Measurements from ENCODE around the gene TXNRD1. TPM values are rescaled to one million over a fixed set of nuclear protein-coding genes. Genes with fewer than 3 reads are reported as not detected.
A peak's percentile ranks its signal among the peaks of the same experiment; 100 is the strongest.
"Not testable (repeated sequence)": the region's sequence is repeated elsewhere in the genome, so short reads cannot be mapped to it uniquely, and the experiment has no call there.

Gene TXNRD1
- total RNA-seq, 4 donors from 2014 or later: 243 to 594 (median 299) TPM

DNA sequence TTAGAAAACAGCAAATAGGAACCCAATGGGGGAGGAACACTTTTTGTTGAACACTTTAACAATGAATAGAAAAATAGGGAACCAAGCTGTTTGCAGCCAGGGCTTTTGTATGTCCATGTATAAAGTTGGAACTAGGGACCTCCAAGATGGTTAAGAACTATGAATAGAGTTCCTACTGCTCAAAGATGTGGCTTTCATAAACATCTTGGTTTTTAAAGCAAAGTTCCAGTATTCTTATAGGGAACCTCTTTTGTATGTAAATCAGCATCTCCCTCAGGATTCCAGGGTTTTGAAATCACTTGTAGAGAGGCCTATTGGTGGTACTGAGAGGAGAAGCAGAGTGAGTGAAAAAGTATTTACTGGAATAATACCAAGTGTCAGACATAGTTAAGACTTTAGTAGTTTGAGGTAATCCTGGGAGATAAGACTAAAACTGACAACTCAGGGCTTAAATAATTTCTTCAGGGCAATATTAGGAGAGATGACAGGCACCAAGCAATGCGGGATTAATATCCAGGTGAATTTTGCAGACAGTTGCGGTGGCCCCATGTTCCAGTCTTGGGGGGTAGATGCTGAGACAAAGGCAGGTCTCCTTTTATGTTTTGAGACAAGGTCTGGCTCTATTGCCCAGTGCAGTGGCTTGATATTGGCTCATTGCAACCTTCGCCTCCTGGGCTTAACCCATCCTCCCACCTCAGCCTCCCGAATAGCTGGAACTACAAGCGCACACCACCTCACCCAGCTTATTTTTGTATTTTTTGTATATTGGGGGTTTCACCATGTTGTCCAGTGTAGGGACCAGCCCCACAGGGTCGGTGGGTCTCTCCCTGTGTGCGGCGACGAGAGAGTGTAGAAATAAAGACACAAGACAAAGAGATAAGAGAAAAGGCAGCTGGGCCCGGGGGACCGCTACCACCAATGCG lies 77.6 kb downstream of the TXNRD1 start:
- 95% methylated on average over 12 of the region's 12 CpGs for WGBS
- DNase-seq (ENCODE audit: extremely low spot score): no peak
- intact Hi-C loops (cut with DNase I): loop anchor here (5.0 kb wide), 1 partner anchor 64 kb away; no protein-coding TSS in a partner anchor
- no peaks in the 10 kb centered on the region for H3K27me3 ChIP-seq
- peaks cover 50 to 89% (median 84%) of the 10 kb centered on the region in 4 donors for H3K4me1 ChIP-seq
- H3K36me3 ChIP-seq: peaks cover 19 to 94% (median 60%) of the 10 kb centered on the region in 4 donors
- no peaks in the 10 kb centered on the region for H3K9me3 ChIP-seq
- peak in 1 of 2 donors; percentile 26 for TF ChIP-seq POLR2AphosphoS5 (IDR thresholded peaks at IDR 0.05)
- TF ChIP-seq POLR2A (IDR thresholded peaks at IDR 0.05; ENCODE audit: low read depth): no peak
- peak overlapping the region in 2 of 4 donors; percentile 48 to 58 for H3K27ac ChIP-seq (replicated peaks in 1 of 4)
- H3K4me3 ChIP-seq: peak overlapping the region in 1 of 4 donors; percentile 17

DNA sequence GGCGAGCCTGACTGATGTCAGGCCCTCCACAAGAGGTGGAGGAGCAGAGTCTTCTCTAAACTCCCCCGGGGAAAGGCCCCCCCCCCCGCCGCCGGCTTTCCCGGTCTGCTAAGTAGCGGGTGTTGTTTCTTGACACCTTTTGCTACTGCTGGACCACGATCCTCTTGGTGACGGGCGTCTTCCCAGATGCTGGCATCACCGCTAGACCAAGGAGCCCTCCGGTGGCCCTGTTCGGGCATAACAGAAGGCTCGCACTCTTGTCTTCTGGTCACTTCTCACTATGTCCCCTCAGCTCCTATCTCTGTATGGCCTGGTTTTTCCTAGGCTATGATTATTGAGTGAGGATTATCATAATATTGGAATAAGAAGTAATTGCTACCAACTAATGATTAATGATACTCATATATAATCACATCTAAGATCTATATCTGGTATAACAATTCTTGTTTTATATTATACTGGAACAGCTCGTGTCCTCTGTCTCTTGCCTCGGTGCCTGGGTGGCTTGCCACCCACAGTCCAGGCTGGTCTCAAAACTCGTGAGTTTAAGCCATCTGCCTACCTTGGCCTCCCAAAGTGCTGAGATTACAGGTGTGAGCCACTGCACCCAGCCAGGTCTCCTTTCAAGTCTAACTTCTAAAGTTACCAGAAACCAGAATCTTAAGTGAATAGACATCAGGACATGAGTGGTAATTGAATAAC lies 78.7 kb downstream of the TXNRD1 start:
- 80% methylated on average over 3 of the region's 17 CpGs for WGBS
- peaks cover 19 to 98% (median 63%) of the 10 kb centered on the region in 4 donors for H3K36me3 ChIP-seq
- peaks cover 54 to 100% (median 95%) of the 10 kb centered on the region in 4 donors for H3K4me1 ChIP-seq
- peak overlapping the region; percentile 6 to 58 (median 34) for H3K27ac ChIP-seq (replicated peaks in 1 of 4)
- intact Hi-C loops (cut with DNase I): loop anchor here (5.0 kb wide), 1 partner anchor 63 kb away; no protein-coding TSS in a partner anchor
- not testable (repeated sequence) for DNase-seq (ENCODE audit: extremely low spot score); H3K9me3 ChIP-seq; H3K4me3 ChIP-seq; H3K27me3 ChIP-seq
- TF ChIP-seq, protein P1, sequence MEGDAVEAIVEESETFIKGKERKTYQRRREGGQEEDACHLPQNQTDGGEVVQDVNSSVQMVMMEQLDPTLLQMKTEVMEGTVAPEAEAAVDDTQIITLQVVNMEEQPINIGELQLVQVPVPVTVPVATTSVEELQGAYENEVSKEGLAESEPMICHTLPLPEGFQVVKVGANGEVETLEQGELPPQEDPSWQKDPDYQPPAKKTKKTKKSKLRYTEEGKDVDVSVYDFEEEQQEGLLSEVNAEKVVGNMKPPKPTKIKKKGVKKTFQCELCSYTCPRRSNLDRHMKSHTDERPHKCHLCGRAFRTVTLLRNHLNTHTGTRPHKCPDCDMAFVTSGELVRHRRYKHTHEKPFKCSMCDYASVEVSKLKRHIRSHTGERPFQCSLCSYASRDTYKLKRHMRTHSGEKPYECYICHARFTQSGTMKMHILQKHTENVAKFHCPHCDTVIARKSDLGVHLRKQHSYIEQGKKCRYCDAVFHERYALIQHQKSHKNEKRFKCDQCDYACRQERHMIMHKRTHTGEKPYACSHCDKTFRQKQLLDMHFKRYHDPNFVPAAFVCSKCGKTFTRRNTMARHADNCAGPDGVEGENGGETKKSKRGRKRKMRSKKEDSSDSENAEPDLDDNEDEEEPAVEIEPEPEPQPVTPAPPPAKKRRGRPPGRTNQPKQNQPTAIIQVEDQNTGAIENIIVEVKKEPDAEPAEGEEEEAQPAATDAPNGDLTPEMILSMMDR (IDR thresholded peaks at IDR 0.05): peak in 1 of 3 experiments; percentile 34
- TF ChIP-seq POLR2AphosphoS5 (IDR thresholded peaks at IDR 0.05): peak in 1 of 2 donors; percentile 27

DNA sequence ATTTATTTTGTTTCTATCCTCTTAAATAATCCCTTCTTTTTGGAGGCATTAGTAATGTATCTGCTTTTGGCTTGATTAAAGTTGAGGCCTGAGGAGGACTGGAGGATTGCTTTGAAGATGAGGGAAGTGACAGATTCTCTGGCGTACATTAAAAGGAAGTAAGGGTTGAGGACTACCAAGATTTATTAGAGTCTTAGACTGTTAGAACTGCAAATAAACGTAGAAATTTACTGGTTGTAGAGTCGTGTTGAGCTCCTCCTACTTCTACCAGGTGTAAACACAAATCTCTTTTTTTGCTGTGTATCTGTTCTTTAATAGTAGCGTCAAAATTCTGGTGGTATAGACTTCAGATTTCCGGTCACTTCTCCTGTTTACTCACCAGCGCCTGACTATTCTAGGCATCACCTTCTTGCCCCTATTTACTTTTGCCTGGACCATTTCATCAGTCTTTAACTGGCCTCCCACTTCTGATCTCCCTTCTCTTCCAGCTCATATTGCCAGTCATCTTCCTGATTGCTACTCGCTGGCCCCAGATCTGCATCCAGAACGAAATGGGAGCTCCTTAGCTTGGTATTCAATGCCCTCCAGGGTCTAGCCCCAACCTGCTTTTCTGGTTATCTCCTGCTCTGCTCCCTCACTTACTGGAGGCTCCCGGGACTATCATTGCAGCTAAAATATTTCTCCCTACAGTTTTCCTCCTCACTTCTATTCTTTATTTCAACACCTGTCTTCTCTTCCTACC lies 79.5 kb downstream of the TXNRD1 start:
- DNase-seq (ENCODE audit: extremely low spot score): no peak
- Histone ChIP-seq H3K4me3 (no peak overlapping the region), H3K27ac (replicated peaks in 1 of 4) (peak overlapping the region; percentile 6 to 58 (median 34)), H3K27me3 (no peaks in the 10 kb centered on the region), H3K36me3 (peaks cover 19 to 98% (median 60%) of the 10 kb centered on the region in 4 donors), H3K9me3 (no peaks in the 10 kb centered on the region), H3K4me1 (peaks cover 57 to 100% (median 95%) of the 10 kb centered on the region in 4 donors)
- intact Hi-C loops (cut with DNase I): loop anchor here (5.0 kb wide), 1 partner anchor 62 kb away; no protein-coding TSS in a partner anchor
- 75% methylated on average over 9 of the region's 9 CpGs for WGBS
- TF ChIP-seq POLR2A (IDR thresholded peaks at IDR 0.05; ENCODE audit: low read depth) (no peak), POLR2AphosphoS5 (IDR thresholded peaks at IDR 0.05) (no peak), EP300 (IDR thresholded peaks at IDR 0.05) (no peak)
- TF ChIP-seq, protein P1 (IDR thresholded peaks at IDR 0.05): no peak

- Histone ChIP-seq H3K4me1 (peaks cover 54 to 100% (median 98%) of the 10 kb centered on the region in 4 donors), H3K27ac (replicated peaks in 1 of 4) (peak overlapping the region in 3 of 4 donors; percentile 6 to 58 (median 48)), H3K27me3 (no peaks in the 10 kb centered on the region), H3K4me3 (no peak overlapping the region), H3K9me3 (no peaks in the 10 kb centered on the region), H3K36me3 (peaks cover 16 to 97% (median 62%) of the 10 kb centered on the region in 4 donors)
- intact Hi-C loops (cut with DNase I): no loop called here
- 100% methylated on average over 1 of the region's 1 CpG for WGBS
- TF ChIP-seq POLR2A (IDR thresholded peaks at IDR 0.05; ENCODE audit: low read depth) (no peak), POLR2AphosphoS5 (IDR thresholded peaks at IDR 0.05) (peak in 1 of 2 donors; percentile 42)
- no peak for DNase-seq (ENCODE audit: extremely low spot score)
Observed at GRCh38 chr12:104295954-104296353, 80.4 kb downstream of the TXNRD1 start.

GRCh38 chr12:104296718-104297117 lies 81.1 kb downstream of the TXNRD1 start:
- intact Hi-C loops (cut with DNase I): no loop called here
- no peaks in the 10 kb centered on the region for H3K9me3 ChIP-seq
- 96% methylated on average over 4 of the region's 4 CpGs for WGBS
- peaks cover 8 to 90% (median 55%) of the 10 kb centered on the region in 4 donors for H3K36me3 ChIP-seq
- no peak overlapping the region for H3K4me3 ChIP-seq
- TF ChIP-seq, protein P1 (IDR thresholded peaks at IDR 0.05): no peak
- TF ChIP-seq POLR2AphosphoS5 (IDR thresholded peaks at IDR 0.05) (peak in 1 of 2 donors; percentile 8), EP300 (IDR thresholded peaks at IDR 0.05) (no peak), POLR2A (IDR thresholded peaks at IDR 0.05; ENCODE audit: low read depth) (no peak)
- peaks cover 50 to 100% (median 97%) of the 10 kb centered on the region in 4 donors for H3K4me1 ChIP-seq
- no peak for DNase-seq (ENCODE audit: extremely low spot score)
- H3K27ac ChIP-seq (replicated peaks in 1 of 4): peak overlapping the region in 1 of 4 donors; percentile 64
- no peaks in the 10 kb centered on the region for H3K27me3 ChIP-seq

Data from esophagus muscularis mucosa (tissue), 4 donors.